SK-N-SH (cell line): ENCODE data around the gene RBSN. TPM values are rescaled to one million over a fixed set of nuclear protein-coding genes. Genes with fewer than 3 reads are reported as not detected.

Experiments
- CTCF ChIA-PET: fragments of 300-600, 350-600 bp; formaldehyde crosslinking; extraction: SDS; loops from one replicate; lab custom pipeline; 2021; lab: Yijun Ruan, JAX
- POLR2A ChIA-PET: fragments of 350-600 bp; sonication (Branson Sonifier 250); formaldehyde crosslinking; extraction: SDS; loops from one replicate; lab custom pipeline; 2020; ENCODE audit warnings: antibody characterized with exemption, inconsistent platforms; lab: Yijun Ruan, JAX
- DNase-seq: peaks from one replicate; pipeline ENCODE4 v3.0.0; 2012
- H2AFZ ChIP-seq: fragments of 200-600 bp; sonication (generic); 2 replicates; pipeline ENCODE4 v1.8.1; 2016; ENCODE audit warnings: antibody characterized with exemption, mild to moderate bottlenecking, low read depth
- H3F3A ChIP-seq: fragments of 200-600 bp; sonication (generic); replicated peaks from 2 replicates; pipeline ENCODE3; 2016; ENCODE audit warnings: antibody characterized with exemption, mild to moderate bottlenecking; ENCODE audit not compliant: insufficient read depth
- H3K27ac ChIP-seq, 2 experiments: fragments of 200-500 bp in 1 of 2; fragments of 200-600 bp in 1 of 2; sonication (Bioruptor generic) in 1 of 2; sonication (generic), shearing (Covaris generic) in 1 of 2; 2 replicates each; pipeline versions ENCODE4 v1.5.1 to v1.6.1; 2014 to 2016; ENCODE audit warnings: low read depth in 2 of 2, inconsistent platforms in 1 of 2, low read length in 1 of 2, mild to moderate bottlenecking in 1 of 2, mixed read lengths in 1 of 2
- H3K27me3 ChIP-seq: fragments of 200-600 bp; sonication (generic), shearing (Covaris generic); 2 replicates; pipeline ENCODE4 v1.6.1; 2016; ENCODE audit warnings: mixed run types; ENCODE audit not compliant: insufficient read depth
- H3K36me3 ChIP-seq, 2 experiments: fragments of 200-500 bp in 1 of 2; fragments of 200-600 bp in 1 of 2; sonication (Bioruptor generic) in 1 of 2; sonication (generic) in 1 of 2; replicated peaks in 1 of 2; 2 replicates each; pipeline versions ENCODE3 to v1.5.1; 2014 to 2016; ENCODE audit warnings: low read length in 1 of 2, mild to moderate bottlenecking in 1 of 2; ENCODE audit not compliant: insufficient read depth in 2 of 2, control insufficient read depth in 1 of 2
- H3K4me1 ChIP-seq, 2 experiments: fragments of 200-500 bp in 1 of 2; fragments of 200-600 bp in 1 of 2; sonication (Bioruptor generic) in 1 of 2; sonication (generic), shearing (Covaris generic) in 1 of 2; 2 replicates each; pipeline versions ENCODE4 v1.5.1 to v1.6.1; 2014 to 2016; ENCODE audit warnings: low read depth in 1 of 2, low read length in 1 of 2, mixed run types in 1 of 2; ENCODE audit not compliant: insufficient read depth in 2 of 2, control insufficient read depth in 1 of 2
- H3K4me2 ChIP-seq: fragments of 200-600 bp; sonication (generic), shearing (Covaris generic); 2 replicates; pipeline ENCODE4 v1.6.1; 2017; ENCODE audit warnings: mixed run types
- H3K4me3 ChIP-seq, 2 experiments: fragments of 200-500 bp in 1 of 2; fragments of 200-600 bp in 1 of 2; sonication (Bioruptor generic) in 1 of 2; sonication (generic), shearing (Covaris generic) in 1 of 2; 2 replicates each; pipeline versions ENCODE4 v1.5.1 to v1.8.1; 2014 to 2016; ENCODE audit warnings: low read depth in 2 of 2, inconsistent platforms in 1 of 2, low read length in 1 of 2, mild to moderate bottlenecking in 1 of 2, mixed read lengths in 1 of 2, moderate library complexity in 1 of 2
- H3K79me2 ChIP-seq: fragments of 200-600 bp; sonication (generic); 2 replicates; pipeline ENCODE4 v1.8.1; 2017; ENCODE audit warnings: mild to moderate bottlenecking; ENCODE audit not compliant: insufficient read depth
- H3K9ac ChIP-seq: fragments of 200-600 bp; sonication (generic); 2 replicates; pipeline ENCODE4 v1.6.1; 2017; ENCODE audit warnings: mixed run types
- H3K9me2 ChIP-seq: fragments of 200-600 bp; sonication (generic); 2 replicates; pipeline ENCODE4 v1.6.1; 2017; ENCODE audit warnings: mixed run types
- H3K9me3 ChIP-seq: fragments of 200-600 bp; sonication (generic); 2 replicates; pipeline ENCODE4 v1.6.1; 2017; ENCODE audit warnings: mixed run types, mild to moderate bottlenecking, moderate library complexity
- H4K20me1 ChIP-seq: fragments of 200-600 bp; sonication (generic); 2 replicates; pipeline ENCODE4 v1.6.1; 2017; ENCODE audit warnings: mild to moderate bottlenecking, mixed run types; ENCODE audit not compliant: insufficient read depth
- ELF1 ChIP-seq: IDR thresholded peaks from 2 replicates; pipeline ENCODE4 v1.4.0; 2012
- EP300 ChIP-seq, 2 experiments: IDR thresholded peaks; 2 replicates each; pipeline versions ENCODE4 v1.4.0 to v1.6.1; 2012; ENCODE audit warnings: borderline replicate concordance in 1 of 2, low read depth in 1 of 2, low read length in 1 of 2
- FOSL2 ChIP-seq: IDR thresholded peaks from 2 replicates; pipeline ENCODE4 v1.4.0; 2012; ENCODE audit warnings: low read depth, mild to moderate bottlenecking, moderate library complexity, borderline replicate concordance
- FOXJ3 ChIP-seq: sonication (generic); formaldehyde crosslinking; IDR thresholded peaks from 2 replicates; pipeline ENCODE4 v1.5.1; 2020; ENCODE audit warnings: mild to moderate bottlenecking, missing genetic modification reagents
- GATA2 ChIP-seq: sonication (generic); formaldehyde crosslinking; IDR thresholded peaks from 2 replicates; pipeline ENCODE4 v1.5.0; 2020; ENCODE audit warnings: mild to moderate bottlenecking, missing genetic modification reagents
- JUND ChIP-seq: IDR thresholded peaks from 2 replicates; pipeline ENCODE4 v1.4.0; 2012
- MEF2A ChIP-seq: IDR thresholded peaks from 2 replicates; pipeline ENCODE4 v1.4.0; 2012; ENCODE audit warnings: low read depth, borderline replicate concordance
- NFIC ChIP-seq: IDR thresholded peaks from 2 replicates; pipeline ENCODE4 v1.4.0; 2012; ENCODE audit warnings: borderline replicate concordance
- NRF1 ChIP-seq: IDR thresholded peaks from 2 replicates; pipeline ENCODE4 v1.6.1; 2012; ENCODE audit warnings: low read depth, mild to moderate bottlenecking, low read length
- RAD21 ChIP-seq: IDR thresholded peaks from 2 replicates; pipeline ENCODE4 v1.6.1; 2012; ENCODE audit warnings: mild to moderate bottlenecking, low read length
- RCOR1 ChIP-seq: fragments of 150-350 bp; IDR thresholded peaks from 2 replicates; pipeline ENCODE4 v1.6.1; 2017; ENCODE audit warnings: antibody characterized with exemption, low read length
- REST ChIP-seq: IDR thresholded peaks from 2 replicates; pipeline ENCODE4 v1.6.1; 2012; ENCODE audit warnings: mild to moderate bottlenecking, low read depth, low read length, moderate library complexity
- RFX5 ChIP-seq: IDR thresholded peaks from 2 replicates; pipeline ENCODE4 v1.6.1; 2012; ENCODE audit warnings: mild to moderate bottlenecking, improper control_type of control experiment, low read length
- SIN3A ChIP-seq: IDR thresholded peaks from 2 replicates; pipeline ENCODE4 v1.6.1; 2012; ENCODE audit warnings: low read depth, mild to moderate bottlenecking, low read length, moderate library complexity, borderline replicate concordance
- TAF1 ChIP-seq: IDR thresholded peaks from 2 replicates; pipeline ENCODE4 v1.6.1; 2012; ENCODE audit warnings: low read depth, mild to moderate bottlenecking, low read length, moderate library complexity, borderline replicate concordance
- TEAD4 ChIP-seq: IDR thresholded peaks from 2 replicates; pipeline ENCODE4 v1.4.0; 2012; ENCODE audit warnings: mild to moderate bottlenecking, borderline replicate concordance; ENCODE audit not compliant: insufficient read depth
- USF1 ChIP-seq: IDR thresholded peaks from 2 replicates; pipeline ENCODE4 v1.4.0; 2012; ENCODE audit warnings: low read depth, borderline replicate concordance
- YY1 ChIP-seq: IDR thresholded peaks from 2 replicates; pipeline ENCODE4 v1.4.0; 2012; ENCODE audit warnings: low read depth, mild to moderate bottlenecking
- WGBS: methylation state at CpG from one replicate; pipeline ENCODE4 v1.1.6; 2017; ENCODE audit warnings: low lambda C conversion rate; 5-methylcytosine and 5-hydroxymethylcytosine counted together
- polyA plus RNA-seq, 3 experiments: library from polyadenylated mRNA; depleted of rRNA; stranded (reverse); fragments of >200 nt; gene quantifications; 2 replicates each; pipeline ENCODE4 v1.2.3, GENCODE V29; 2012
- TF ChIP-seq, protein P1 (sequence below): IDR thresholded peaks from 2 replicates; pipeline ENCODE4; 2012
- TF ChIP-seq, protein P2 (sequence below): IDR thresholded peaks from 2 replicates; pipeline ENCODE4 v1.4.0; 2012; ENCODE audit warnings: low read depth, borderline replicate concordance

RBSN gene
- polyA plus RNA-seq, 1 of the 3 experiments (the other 2 are of a cell fraction): 4.7 TPM

GRCh38 chr3:15096046-15096445 is 2.9 kb downstream of the RBSN start (continued):
- no peak for TF ChIP-seq REST
- no peak for TF ChIP-seq JUND
- TF ChIP-seq TEAD4: no peak
- TF ChIP-seq RAD21: no peak
- TF ChIP-seq, protein P1, sequence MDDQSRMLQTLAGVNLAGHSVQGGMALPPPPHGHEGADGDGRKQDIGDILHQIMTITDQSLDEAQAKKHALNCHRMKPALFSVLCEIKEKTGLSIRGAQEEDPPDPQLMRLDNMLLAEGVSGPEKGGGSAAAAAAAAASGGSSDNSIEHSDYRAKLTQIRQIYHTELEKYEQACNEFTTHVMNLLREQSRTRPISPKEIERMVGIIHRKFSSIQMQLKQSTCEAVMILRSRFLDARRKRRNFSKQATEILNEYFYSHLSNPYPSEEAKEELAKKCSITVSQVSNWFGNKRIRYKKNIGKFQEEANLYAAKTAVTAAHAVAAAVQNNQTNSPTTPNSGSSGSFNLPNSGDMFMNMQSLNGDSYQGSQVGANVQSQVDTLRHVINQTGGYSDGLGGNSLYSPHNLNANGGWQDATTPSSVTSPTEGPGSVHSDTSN: no peak
- no peak for TF ChIP-seq RCOR1
- no peak for TF ChIP-seq USF1
- TF ChIP-seq GATA2 (CRISPR knock-in tag): no peak
- TF ChIP-seq, all 33 proteins: peak for 0

GRCh38 chr3:15094187-15094875 is 4.6 kb downstream of the RBSN start:
- Histone ChIP-seq H3K9me2 (no peaks in the 10 kb centered on the region), H3K4me3 (no peak overlapping the region), H3K27ac (no peak overlapping the region), H3K4me1 (peaks cover 0 to 11% of the 10 kb centered on the region in 2 experiments; a peak in 1 of 4 replicates), H4K20me1 (no peaks in the 10 kb centered on the region), H3K36me3 (peaks cover 39 to 49% of the 10 kb centered on the region in 2 experiments), H2AFZ (no peak overlapping the region), H3K27me3 (no peaks in the 10 kb centered on the region), H3K9ac (no peak overlapping the region), H3K9me3 (no peaks in the 10 kb centered on the region), H3K79me2 (peaks cover 31% of the 10 kb centered on the region), H3F3A (peaks cover 6% of the 10 kb centered on the region), H3K4me2 (no peak overlapping the region)
- WGBS: 88% methylated on average over 5 of the region's 5 CpGs
- DNase-seq: no peak
- CTCF ChIA-PET: interaction anchor here (1.0 to 1.6 kb wide), 2 partner anchors 12 to 168 kb away, joined by 3 read pairs; no protein-coding TSS in a partner anchor
- POLR2A ChIA-PET: no interaction called here
- no peak for TF ChIP-seq FOSL2
- no peak for TF ChIP-seq TAF1
- no peak for TF ChIP-seq RFX5
- no peak for TF ChIP-seq NRF1
- no peak for TF ChIP-seq FOXJ3 (CRISPR knock-in tag)
- no peak for TF ChIP-seq YY1
- TF ChIP-seq ELF1: no peak
- TF ChIP-seq, protein P2, sequence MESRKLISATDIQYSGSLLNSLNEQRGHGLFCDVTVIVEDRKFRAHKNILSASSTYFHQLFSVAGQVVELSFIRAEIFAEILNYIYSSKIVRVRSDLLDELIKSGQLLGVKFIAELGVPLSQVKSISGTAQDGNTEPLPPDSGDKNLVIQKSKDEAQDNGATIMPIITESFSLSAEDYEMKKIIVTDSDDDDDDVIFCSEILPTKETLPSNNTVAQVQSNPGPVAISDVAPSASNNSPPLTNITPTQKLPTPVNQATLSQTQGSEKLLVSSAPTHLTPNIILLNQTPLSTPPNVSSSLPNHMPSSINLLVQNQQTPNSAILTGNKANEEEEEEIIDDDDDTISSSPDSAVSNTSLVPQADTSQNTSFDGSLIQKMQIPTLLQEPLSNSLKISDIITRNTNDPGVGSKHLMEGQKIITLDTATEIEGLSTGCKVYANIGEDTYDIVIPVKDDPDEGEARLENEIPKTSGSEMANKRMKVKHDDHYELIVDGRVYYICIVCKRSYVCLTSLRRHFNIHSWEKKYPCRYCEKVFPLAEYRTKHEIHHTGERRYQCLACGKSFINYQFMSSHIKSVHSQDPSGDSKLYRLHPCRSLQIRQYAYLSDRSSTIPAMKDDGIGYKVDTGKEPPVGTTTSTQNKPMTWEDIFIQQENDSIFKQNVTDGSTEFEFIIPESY: no peak
- TF ChIP-seq SIN3A: no peak
- no peak for TF ChIP-seq MEF2A
- TF ChIP-seq EP300 (IDR thresholded peaks at IDR 0.05; ENCODE audit: borderline replicate concordance in 1 of 2, low read depth in 1 of 2, low read length in 1 of 2): no peak
- no peak for TF ChIP-seq REST
- TF ChIP-seq NFIC: no peak
